Anterior cingulate cortex (tissue), 58 donors: ENCODE results near the gene REM2.
A peak's percentile ranks its signal among the peaks of the same experiment; 100 is the strongest.

ENCODE experiments used
- DNase-seq, 58 donors: peaks; one replicate each; lab custom pipeline; 2025; lab: John Stamatoyannopoulos, UW

The REM2 gene

DNA sequence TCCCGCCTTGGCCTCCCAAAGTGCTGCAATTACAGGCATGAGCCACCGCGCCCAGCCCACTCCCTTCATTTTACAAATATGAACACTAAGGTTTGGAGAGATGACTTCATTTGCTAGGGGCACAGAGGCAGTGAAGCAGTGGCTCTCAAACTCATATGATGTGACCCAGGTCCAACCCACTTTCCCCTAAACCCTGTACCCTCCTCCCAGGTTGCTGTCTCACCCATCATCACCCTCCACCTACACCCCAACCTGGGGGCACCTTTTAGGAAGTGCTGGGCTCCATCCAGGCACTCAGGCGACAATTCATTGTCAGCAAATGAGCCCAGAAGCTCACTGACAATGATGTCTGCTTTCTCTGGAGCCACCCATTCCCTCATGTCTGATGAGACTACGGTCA is 40.7 kb downstream of the REM2 start:
- no peak for DNase-seq

DNA sequence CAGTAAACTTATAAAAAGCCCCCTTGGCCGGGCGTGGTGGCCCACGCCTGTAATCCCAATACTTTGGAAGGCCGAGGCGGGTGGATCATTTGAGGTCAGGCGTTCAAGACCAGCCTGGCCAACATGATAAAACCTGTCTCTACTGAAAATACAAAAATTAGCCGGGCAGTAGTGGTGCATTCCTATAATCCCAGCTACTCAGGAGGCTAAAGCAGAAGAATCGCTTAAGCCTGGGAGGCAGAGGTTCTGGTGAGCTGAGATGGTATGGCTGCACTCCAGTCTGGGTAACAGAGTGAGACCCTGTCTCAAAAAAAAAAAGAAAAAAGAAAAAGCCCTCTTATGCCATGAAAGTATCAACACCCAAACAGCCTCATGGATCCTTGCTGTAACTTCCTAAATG is 42.5 kb downstream of the REM2 start:
- DNase-seq, result no peak

GRCh38 chr14:22926316-22926715 is 43.3 kb downstream of the REM2 start:
- no peak for DNase-seq

- peak in 2 of 58 donors; percentile 3 to 10 for DNase-seq
Observed at GRCh38 chr14:22928237-22929103, 45.4 kb downstream of the REM2 start.

DNA sequence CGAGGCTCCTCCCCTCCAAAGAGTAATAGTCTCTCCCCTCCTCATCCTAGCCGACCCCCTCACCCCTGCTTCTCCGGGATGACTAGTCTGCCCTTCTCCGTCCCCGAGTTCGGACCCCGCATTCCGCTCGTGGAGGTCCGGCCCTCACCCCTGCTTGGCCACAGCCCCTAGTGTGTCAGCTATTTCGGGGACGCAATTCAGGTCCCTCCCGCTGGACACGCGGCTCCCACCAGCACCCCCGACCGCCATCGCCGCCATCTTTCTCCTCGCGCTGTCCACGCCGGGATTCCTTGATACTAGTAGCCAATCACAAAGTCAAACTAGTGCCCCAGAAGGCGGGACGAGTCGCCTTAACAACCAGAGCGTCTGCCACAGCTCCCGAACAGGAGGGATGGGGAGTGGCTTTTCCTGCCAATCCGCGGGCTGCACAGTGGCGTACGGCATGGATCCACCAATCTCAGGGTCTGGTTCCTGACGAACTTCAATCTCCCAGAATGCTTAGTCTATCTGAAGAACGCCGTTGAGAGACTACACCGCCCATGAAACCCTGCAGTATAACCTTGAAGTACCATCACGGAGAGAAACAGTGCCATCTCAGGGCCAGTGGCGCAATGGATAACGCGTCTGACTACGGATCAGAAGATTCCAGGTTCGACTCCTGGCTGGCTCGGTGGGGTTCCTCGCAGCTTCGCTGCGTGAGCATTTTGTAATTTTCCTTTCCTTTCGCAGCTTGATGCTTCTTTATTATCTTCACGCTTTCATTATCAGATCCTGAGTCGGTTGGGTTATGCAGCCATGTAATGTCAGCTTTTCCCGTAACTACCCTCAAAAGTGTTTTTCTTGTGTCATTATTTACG is 46.3 kb downstream of the REM2 start, which contains the start of gene PRMT5:
PRMT5 (minus strand) TSS at position 273 of the 857 bp plus-strand sequence; CDS start at position 258, 15 bp downstream.
- DNase-seq, result peak; percentile 78 to 100 (median 98)

- DNase-seq, result peak in 1 of 58 donors; percentile 44
Observed at GRCh38 chr14:22929961-22930364, 46.9 kb downstream of the REM2 start.

DNA sequence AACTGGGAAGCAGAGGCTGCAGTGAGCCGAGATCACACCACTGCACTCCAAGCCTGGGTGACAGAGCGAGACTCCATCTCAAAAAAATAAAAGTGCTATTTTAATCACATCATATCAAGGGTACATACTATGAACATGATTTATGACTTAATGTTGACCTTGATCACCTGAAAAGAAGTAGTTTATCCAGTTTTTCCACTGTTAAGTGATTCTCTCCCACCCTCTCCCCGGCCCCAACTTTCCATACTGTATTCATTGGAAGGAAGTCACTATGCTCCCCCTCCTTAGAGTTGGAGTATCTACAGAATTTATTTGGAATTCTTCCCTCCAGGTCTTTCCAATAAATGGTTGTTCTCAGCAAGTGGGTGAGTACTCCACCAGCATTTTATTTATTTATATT is 49.1 kb downstream of the REM2 start:
- no peak for DNase-seq

DNA sequence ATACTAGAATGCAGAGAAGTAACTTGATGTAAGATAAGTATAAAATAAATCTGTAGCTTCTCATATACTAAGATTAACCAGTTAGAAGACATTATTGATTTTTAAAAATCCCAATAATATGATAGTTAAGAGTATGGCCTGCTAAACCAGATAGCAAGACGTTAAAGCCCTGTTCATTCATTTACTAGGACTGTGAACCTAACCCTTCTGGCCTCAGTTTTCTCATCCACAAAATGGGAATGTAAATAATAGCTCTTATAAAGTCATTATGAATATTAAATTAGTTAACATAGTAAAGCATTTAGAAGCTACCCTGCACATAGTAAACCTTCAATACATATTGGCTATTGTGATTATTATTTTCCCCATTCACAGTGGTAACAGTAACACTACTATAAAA is 52.1 kb downstream of the REM2 start:
- no peak for DNase-seq
